ENCODE data around the gene SHANK1.

SHANK1 gene

GRCh38 chr19:50739914-50740426 lies 20.4 kb upstream of the SHANK1 start:
- ChIA-PET POLR2A (no interaction called here), CTCF (no interaction called here)
- DNase-seq (ENCODE audit: low read depth, low spot score): no peak
- TF ChIP-seq CTCF (IDR thresholded peaks at IDR 0.05; ENCODE audit: insufficient read depth, low read length, missing control alignments): no peak
- no peak overlapping the region for H3K4me3 ChIP-seq (ENCODE audit: low read depth, low read length)

GRCh38 chr19:50739132-50739913 lies 19.7 kb upstream of the SHANK1 start:
- TF ChIP-seq CTCF (IDR thresholded peaks at IDR 0.05; ENCODE audit: insufficient read depth, low read length, missing control alignments): no peak
- POLR2A ChIA-PET: no interaction called here
- CTCF ChIA-PET: no interaction called here
- no peak overlapping the region for H3K4me3 ChIP-seq (ENCODE audit: low read depth, low read length)
- no peak for DNase-seq (ENCODE audit: low read depth, low spot score)

GRCh38 chr19:50736338-50736737 lies 16.7 kb upstream of the SHANK1 start:
- POLR2A ChIA-PET: no interaction called here
- TF ChIP-seq CTCF (IDR thresholded peaks at IDR 0.05; ENCODE audit: insufficient read depth, low read length, missing control alignments): no peak
- no peak for DNase-seq (ENCODE audit: low read depth, low spot score)
- CTCF ChIA-PET: interaction anchor here (2.9 kb wide), 1 partner anchor 12 kb away, joined by 18 read pairs; no protein-coding TSS in a partner anchor
- H3K4me3 ChIP-seq (ENCODE audit: low read depth, low read length): no peak overlapping the region

- TF ChIP-seq CTCF (IDR thresholded peaks at IDR 0.05; ENCODE audit: insufficient read depth, low read length, missing control alignments): no peak
- H3K4me3 ChIP-seq (ENCODE audit: low read depth, low read length): no peak overlapping the region
- POLR2A ChIA-PET: no interaction called here
- CTCF ChIA-PET: interaction anchor here (0.9 to 2.9 kb wide), 3 partner anchors 9 to 13 kb away, joined by 3 to 18 read pairs (median 3); no protein-coding TSS in a partner anchor
- DNase-seq (ENCODE audit: low read depth, low spot score): no peak
These were observed 16.3 kb upstream of the SHANK1 start for GRCh38 chr19:50735869-50736268.

- H3K4me3 ChIP-seq (ENCODE audit: low read depth, low read length): no peak overlapping the region
- POLR2A ChIA-PET: interaction anchor here (1.1 kb wide), 1 partner anchor 9 kb away, joined by 6 read pairs; no protein-coding TSS in a partner anchor
- no peak for DNase-seq (ENCODE audit: low read depth, low spot score)
- CTCF ChIA-PET: no interaction called here
- no peak for TF ChIP-seq CTCF (IDR thresholded peaks at IDR 0.05; ENCODE audit: insufficient read depth, low read length, missing control alignments)
These were observed 10.3 kb upstream of the SHANK1 start for GRCh38 chr19:50729894-50730293.

- DNase-seq (ENCODE audit: low read depth, low spot score): no peak
- no peak for TF ChIP-seq CTCF (IDR thresholded peaks at IDR 0.05; ENCODE audit: insufficient read depth, low read length, missing control alignments)
- ChIA-PET POLR2A (interaction anchor here (1.3 kb wide), 1 partner anchor 62 kb away, joined by 3 read pairs; no protein-coding TSS in a partner anchor), CTCF (no interaction called here)
- peak overlapping the region; percentile 20 for H3K4me3 ChIP-seq (ENCODE audit: low read depth, low read length)
These were observed 8.6 kb upstream of the SHANK1 start for GRCh38 chr19:50728084-50728737.

Measured in AG04449 (cell line).